Trophoblast cell (in vitro differentiated cells and primary cell): Measurements from ENCODE around the gene ABL2.

Source experiments
- DNase-seq, 2 donors: peaks; one replicate each; pipeline ENCODE4 v3.0.0-alpha.2; 2016
- H2AFZ ChIP-seq: 2 replicates; pipeline ENCODE4 v1.6.1; 2013; ENCODE audit warnings: low read length, moderate library complexity, mild to moderate bottlenecking; ENCODE audit not compliant: insufficient read depth, poor library complexity
- H2AK5ac ChIP-seq: 2 replicates; pipeline ENCODE4 v1.6.1; 2013; ENCODE audit warnings: mild to moderate bottlenecking, low read length
- H2BK120ac ChIP-seq: 2 replicates; pipeline ENCODE4 v1.6.1; 2013; ENCODE audit warnings: low read length, mild to moderate bottlenecking, moderate library complexity; ENCODE audit not compliant: insufficient read depth, poor library complexity
- H2BK12ac ChIP-seq: 2 replicates; pipeline ENCODE4 v1.6.1; 2013; ENCODE audit warnings: mild to moderate bottlenecking, low read length, moderate library complexity
- H2BK5ac ChIP-seq: 2 replicates; pipeline ENCODE4 v1.6.1; 2013; ENCODE audit warnings: low read length, low read depth, moderate library complexity, mild to moderate bottlenecking; ENCODE audit not compliant: poor library complexity
- H3K14ac ChIP-seq: 2 replicates; pipeline ENCODE4 v1.6.1; 2013; ENCODE audit warnings: mild to moderate bottlenecking, low read length
- H3K18ac ChIP-seq: 2 replicates; pipeline ENCODE4 v1.6.1; 2013; ENCODE audit warnings: mild to moderate bottlenecking, low read length
- H3K23ac ChIP-seq: 2 replicates; pipeline ENCODE4 v1.6.1; 2013; ENCODE audit warnings: low read length
- H3K27ac ChIP-seq: 2 replicates; pipeline ENCODE4 v1.5.1; 2013; ENCODE audit warnings: low read depth, mild to moderate bottlenecking, inconsistent platforms, low read length, moderate library complexity
- H3K27me3 ChIP-seq: 2 replicates; pipeline ENCODE4 v1.6.1; 2013; ENCODE audit warnings: inconsistent platforms, mild to moderate bottlenecking, low read length, moderate library complexity; ENCODE audit not compliant: insufficient read depth
- H3K36me3 ChIP-seq, 2 experiments: 1 replicate in 1 of 2; 2 replicates in 1 of 2; pipeline ENCODE4 v1.6.1; 2013; ENCODE audit warnings: low read length in 2 of 2, mild to moderate bottlenecking in 2 of 2, moderate library complexity in 1 of 2; ENCODE audit not compliant: insufficient read depth in 2 of 2, control insufficient read depth in 1 of 2
- H3K4ac ChIP-seq: 2 replicates; pipeline ENCODE4 v1.6.1; 2013; ENCODE audit warnings: low read depth, mild to moderate bottlenecking, low read length, moderate library complexity
- H3K4me1 ChIP-seq, 2 experiments: 1 replicate in 1 of 2; 2 replicates in 1 of 2; pipeline ENCODE4 v1.6.1; 2013; ENCODE audit warnings: low read length in 2 of 2, mild to moderate bottlenecking in 2 of 2, moderate library complexity in 1 of 2; ENCODE audit not compliant: insufficient read depth in 2 of 2, control insufficient read depth in 1 of 2
- H3K4me2 ChIP-seq: 2 replicates; pipeline ENCODE4 v1.6.1; 2013; ENCODE audit warnings: inconsistent platforms, mild to moderate bottlenecking, low read length, moderate library complexity
- H3K4me3 ChIP-seq: 2 replicates; pipeline ENCODE4 v1.5.1; 2013; ENCODE audit warnings: mild to moderate bottlenecking, low read depth, low read length, inconsistent platforms
- H3K79me1 ChIP-seq: one replicate; pipeline ENCODE4 v1.6.1; 2013; ENCODE audit warnings: low read length
- H3K79me2 ChIP-seq: 2 replicates; pipeline ENCODE4 v1.6.1; 2013; ENCODE audit warnings: low read length, mild to moderate bottlenecking; ENCODE audit not compliant: control insufficient read depth, insufficient read depth, poor library complexity
- H3K9ac ChIP-seq: 2 replicates; pipeline ENCODE4 v1.6.1; 2013; ENCODE audit warnings: mild to moderate bottlenecking, low read length
- H3K9me3 ChIP-seq: 2 replicates; pipeline ENCODE4 v1.6.1; 2013; ENCODE audit warnings: low read depth, mild to moderate bottlenecking, control low read depth, inconsistent platforms, low read length; ENCODE audit not compliant: insufficient read depth
- H4K12ac ChIP-seq: 2 replicates; pipeline ENCODE4 v1.6.1; 2013; ENCODE audit warnings: low read depth, mild to moderate bottlenecking, low read length, moderate library complexity
- H4K8ac ChIP-seq: 2 replicates; pipeline ENCODE4 v1.6.1; 2013; ENCODE audit warnings: low read depth, mild to moderate bottlenecking, low read length, moderate library complexity
- H4K91ac ChIP-seq: one replicate; pipeline ENCODE4 v1.6.1; 2013; ENCODE audit warnings: low read depth, mild to moderate bottlenecking, low read length, moderate library complexity
- WGBS: extraction: QIAGEN DNeasy Blood & Tissue Kit; methylation state at CpG from one replicate; pipeline ENCODE4 v1.1.7; 2013; ENCODE audit warnings: missing lambda C conversion rate; ENCODE audit not compliant: insufficient read length, insufficient coverage; ENCODE audit errors: extremely low coverage; 5-methylcytosine and 5-hydroxymethylcytosine counted together

The ABL2 gene

GRCh38 chr1:179166663-179167417 is 62.6 kb downstream of the ABL2 start:
- H3K36me3 ChIP-seq: peaks cover 0 to 2% of the 10 kb centered on the region in 2 experiments
- H4K91ac ChIP-seq: no peak overlapping the region
- H3K4ac ChIP-seq: no peak overlapping the region
- no peak overlapping the region for H3K4me3 ChIP-seq
- no peak overlapping the region for H2AFZ ChIP-seq
- H3K27me3 ChIP-seq: no peaks in the 10 kb centered on the region
- 100% methylated on average over 1 of the region's 8 CpGs for WGBS
- H3K9me3 ChIP-seq: no peaks in the 10 kb centered on the region
- H3K4me1 ChIP-seq: peaks cover 3% of the 10 kb centered on the region in 2 experiments
- H2BK12ac ChIP-seq: no peak overlapping the region
- H3K14ac ChIP-seq: no peak overlapping the region
- H3K23ac ChIP-seq: no peak overlapping the region
- no peaks in the 10 kb centered on the region for H3K79me2 ChIP-seq
- no peak overlapping the region for H3K18ac ChIP-seq
- no peak overlapping the region for H3K27ac ChIP-seq
- H3K79me1 ChIP-seq: no peaks in the 10 kb centered on the region
- no peak overlapping the region for H2BK120ac ChIP-seq
- DNase-seq: no peak
- no peak overlapping the region for H3K9ac ChIP-seq
- no peak overlapping the region for H2BK5ac ChIP-seq
- H3K4me2 ChIP-seq: no peak overlapping the region
- H4K12ac ChIP-seq: no peak overlapping the region
- no peak overlapping the region for H4K8ac ChIP-seq
- H2AK5ac ChIP-seq: no peak overlapping the region

DNA sequence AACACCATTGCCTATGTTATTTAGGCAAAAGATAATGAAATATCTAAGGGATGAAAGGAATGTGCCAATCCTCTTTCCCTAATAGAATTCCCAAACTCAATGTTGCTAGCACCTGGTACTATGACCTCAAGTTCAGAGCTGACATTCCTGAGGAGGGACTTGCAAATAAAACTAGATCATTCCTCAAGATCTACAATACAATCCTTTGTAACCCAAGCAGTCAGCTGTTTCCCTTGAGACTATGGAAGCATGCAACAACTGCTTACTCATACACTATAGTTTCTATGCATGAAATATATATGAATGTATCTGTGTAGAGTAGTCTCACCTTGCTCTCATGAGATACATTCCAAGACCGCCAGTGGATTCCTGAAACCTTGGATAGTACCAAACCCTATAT is 65.0 kb downstream of the ABL2 start:
- no peak overlapping the region for H3K18ac ChIP-seq
- no peaks in the 10 kb centered on the region for H3K79me1 ChIP-seq
- peaks cover 0 to 2% of the 10 kb centered on the region in 2 experiments for H3K36me3 ChIP-seq
- H2AK5ac ChIP-seq: no peak overlapping the region
- DNase-seq: peak; percentile 41 to 89
- no CpG with 5 or more reads among the region's 1 CpG for WGBS
- H3K4me3 ChIP-seq: no peak overlapping the region
- H3K4me1 ChIP-seq: no peaks in the 10 kb centered on the region
- H4K8ac ChIP-seq: no peak overlapping the region
- H3K4me2 ChIP-seq: no peak overlapping the region
- H3K27ac ChIP-seq: no peak overlapping the region
- no peak overlapping the region for H2BK5ac ChIP-seq
- H3K14ac ChIP-seq: no peak overlapping the region
- no peak overlapping the region for H2AFZ ChIP-seq
- no peak overlapping the region for H3K23ac ChIP-seq
- no peak overlapping the region for H3K4ac ChIP-seq
- H2BK12ac ChIP-seq: no peak overlapping the region
- no peak overlapping the region for H3K9ac ChIP-seq
- no peak overlapping the region for H4K91ac ChIP-seq
- H4K12ac ChIP-seq: no peak overlapping the region
- H2BK120ac ChIP-seq: no peak overlapping the region
- H3K9me3 ChIP-seq: no peaks in the 10 kb centered on the region
- H3K27me3 ChIP-seq: no peaks in the 10 kb centered on the region
- H3K79me2 ChIP-seq: no peaks in the 10 kb centered on the region

DNA sequence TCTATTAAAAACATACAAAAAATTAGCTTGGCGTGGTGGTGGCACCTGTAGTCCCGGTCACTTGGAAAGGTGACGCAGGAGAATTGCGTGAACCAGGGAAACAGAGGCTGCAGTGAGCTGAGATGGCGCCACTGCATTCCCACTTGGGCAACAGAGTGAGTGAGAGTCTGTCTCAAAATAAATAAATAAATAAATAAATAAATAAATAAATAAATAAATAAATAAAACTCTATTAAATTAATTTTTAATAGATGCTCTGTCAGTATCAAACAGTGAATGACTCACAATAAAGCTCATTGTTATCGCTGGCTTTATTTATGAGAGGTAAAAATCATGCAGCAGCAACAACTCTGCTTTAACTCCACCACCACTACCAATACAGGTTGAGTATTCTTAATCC is 72.8 kb downstream of the ABL2 start:
- no peak overlapping the region for H3K9ac ChIP-seq
- H3K18ac ChIP-seq: no peak overlapping the region
- peaks cover 0 to 1% of the 10 kb centered on the region in 2 experiments for H3K4me1 ChIP-seq

GRCh38 chr1:179156026-179156425 is 73.5 kb downstream of the ABL2 start:
- Histone ChIP-seq H3K9me3 (no peaks in the 10 kb centered on the region), H3K79me2 (no peaks in the 10 kb centered on the region), H2BK5ac (no peak overlapping the region), H4K8ac (no peak overlapping the region), H3K4me1 (peaks cover 0 to 1% of the 10 kb centered on the region in 2 experiments), H3K4me2 (no peak overlapping the region), H3K27ac (no peak overlapping the region), H3K4ac (no peak overlapping the region), H2BK120ac (no peak overlapping the region), H4K91ac (no peak overlapping the region), H2AK5ac (no peak overlapping the region), H3K18ac (no peak overlapping the region), H3K9ac (no peak overlapping the region), H2AFZ (no peak overlapping the region), H3K36me3 (no peaks in the 10 kb centered on the region), H3K23ac (no peak overlapping the region), H3K4me3 (no peak overlapping the region), H2BK12ac (no peak overlapping the region), H3K79me1 (no peaks in the 10 kb centered on the region), H3K27me3 (no peaks in the 10 kb centered on the region), H4K12ac (no peak overlapping the region), H3K14ac (no peak overlapping the region)
- peak in 1 of 2 donors; percentile 58 for DNase-seq
- no CpG with 5 or more reads among the region's 1 CpG for WGBS

More for the DNA sequence above, 72.8 kb downstream of the ABL2 start:
- H2AK5ac ChIP-seq: no peak overlapping the region
- H2BK12ac ChIP-seq: no peak overlapping the region
- no peak overlapping the region for H3K27ac ChIP-seq
- H3K4me3 ChIP-seq: no peak overlapping the region
- no peak overlapping the region for H4K12ac ChIP-seq
- no peak overlapping the region for H3K14ac ChIP-seq
- no peaks in the 10 kb centered on the region for H3K27me3 ChIP-seq
- no peak overlapping the region for H2AFZ ChIP-seq
- no peak overlapping the region for H4K8ac ChIP-seq
- no peaks in the 10 kb centered on the region for H3K79me2 ChIP-seq
- no peak overlapping the region for H2BK120ac ChIP-seq
- DNase-seq: no peak
- H3K4ac ChIP-seq: no peak overlapping the region
- no peak overlapping the region for H3K23ac ChIP-seq
- WGBS: no CpG with 5 or more reads among the region's 6 CpGs
- H3K36me3 ChIP-seq: no peaks in the 10 kb centered on the region
- no peak overlapping the region for H3K4me2 ChIP-seq
- no peak overlapping the region for H4K91ac ChIP-seq
- H3K9me3 ChIP-seq: no peaks in the 10 kb centered on the region
- H3K79me1 ChIP-seq: no peaks in the 10 kb centered on the region
- no peak overlapping the region for H2BK5ac ChIP-seq
